RWPE2 (cell line): ENCODE measurements around the gene CDCA4.

ENCODE experiments used
- ATAC-seq: fragments of 200-7000 bp; cut with Tn5 transposase; 3 replicates; pipeline ENCODE4 v1.9.1; 2021; ENCODE audit warnings: low read depth
- DNase-seq: peaks from one replicate; pipeline ENCODE4 v3.0.0-alpha.2; 2020; ENCODE audit warnings: low spot score
- H3K27ac ChIP-seq: fragments of 450-650 bp; 2 replicates; pipeline ENCODE4 v1.5.1; 2017; ENCODE audit warnings: mild to moderate bottlenecking; ENCODE audit not compliant: poor library complexity, severe bottlenecking
- H3K27me3 ChIP-seq: fragments of 250-450 bp; sonication (Bioruptor Pico); 2 replicates; pipeline ENCODE4 v1.5.1; 2021; ENCODE audit warnings: mild to moderate bottlenecking, moderate library complexity; ENCODE audit not compliant: insufficient read depth, poor library complexity, severe bottlenecking
- H3K36me3 ChIP-seq: fragments of 250-450 bp; sonication (Bioruptor Pico); 2 replicates; pipeline ENCODE4 v1.5.1; 2020; ENCODE audit warnings: low read depth, mild to moderate bottlenecking, moderate library complexity
- H3K4me1 ChIP-seq: fragments of 250-450 bp; sonication (Bioruptor Pico); 2 replicates; pipeline ENCODE4 v1.5.1; 2021; ENCODE audit warnings: mild to moderate bottlenecking, moderate library complexity; ENCODE audit not compliant: insufficient read depth, poor library complexity, severe bottlenecking
- H3K4me3 ChIP-seq: fragments of 250-450 bp; sonication (Bioruptor Pico); 2 replicates; pipeline ENCODE4 v1.5.1; 2021; ENCODE audit warnings: mild to moderate bottlenecking, moderate library complexity; ENCODE audit not compliant: severe bottlenecking
- H3K9me3 ChIP-seq: fragments of 250-450 bp; sonication (Bioruptor Pico); 2 replicates; pipeline ENCODE4 v1.5.1; 2021; ENCODE audit warnings: mild to moderate bottlenecking, moderate library complexity; ENCODE audit not compliant: severe bottlenecking
- TF ChIP-seq, protein P1 (sequence below): fragments of 450-650 bp; IDR thresholded peaks from one replicate; pipeline ENCODE4 v1.5.1; 2017; ENCODE audit warnings: mild to moderate bottlenecking, moderate library complexity; ENCODE audit not compliant: poor library complexity, severe bottlenecking

Gene CDCA4

DNA sequence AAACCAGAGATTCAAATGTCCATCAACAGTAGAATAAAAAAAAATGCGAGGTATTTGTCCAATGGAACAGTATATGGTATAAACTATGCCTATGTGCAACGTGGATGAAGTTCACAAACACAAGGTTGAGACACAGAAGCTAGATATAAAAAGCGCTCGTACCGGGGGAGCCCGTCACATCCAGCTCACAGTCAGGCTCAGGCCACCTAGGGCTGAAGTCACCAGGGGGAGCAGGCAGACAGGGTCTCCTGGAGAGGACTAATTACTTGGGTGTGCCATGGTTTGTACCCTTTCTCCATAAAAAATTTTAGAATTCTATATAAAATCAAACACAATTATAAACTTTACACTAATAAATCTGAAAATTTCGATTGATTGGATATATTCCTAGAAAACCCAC, 56.3 kb downstream of the CDCA4 start:
- DNase-seq (no peak), ATAC-seq (no peak)
- H3K36me3 ChIP-seq = peaks cover 57% of the 10 kb centered on the region
- H3K27ac ChIP-seq = no peak overlapping the region
- no peak overlapping the region for H3K4me3 ChIP-seq
- peaks cover 8% of the 10 kb centered on the region for H3K4me1 ChIP-seq
- no peaks in the 10 kb centered on the region for H3K9me3 ChIP-seq
- TF ChIP-seq, protein P1, sequence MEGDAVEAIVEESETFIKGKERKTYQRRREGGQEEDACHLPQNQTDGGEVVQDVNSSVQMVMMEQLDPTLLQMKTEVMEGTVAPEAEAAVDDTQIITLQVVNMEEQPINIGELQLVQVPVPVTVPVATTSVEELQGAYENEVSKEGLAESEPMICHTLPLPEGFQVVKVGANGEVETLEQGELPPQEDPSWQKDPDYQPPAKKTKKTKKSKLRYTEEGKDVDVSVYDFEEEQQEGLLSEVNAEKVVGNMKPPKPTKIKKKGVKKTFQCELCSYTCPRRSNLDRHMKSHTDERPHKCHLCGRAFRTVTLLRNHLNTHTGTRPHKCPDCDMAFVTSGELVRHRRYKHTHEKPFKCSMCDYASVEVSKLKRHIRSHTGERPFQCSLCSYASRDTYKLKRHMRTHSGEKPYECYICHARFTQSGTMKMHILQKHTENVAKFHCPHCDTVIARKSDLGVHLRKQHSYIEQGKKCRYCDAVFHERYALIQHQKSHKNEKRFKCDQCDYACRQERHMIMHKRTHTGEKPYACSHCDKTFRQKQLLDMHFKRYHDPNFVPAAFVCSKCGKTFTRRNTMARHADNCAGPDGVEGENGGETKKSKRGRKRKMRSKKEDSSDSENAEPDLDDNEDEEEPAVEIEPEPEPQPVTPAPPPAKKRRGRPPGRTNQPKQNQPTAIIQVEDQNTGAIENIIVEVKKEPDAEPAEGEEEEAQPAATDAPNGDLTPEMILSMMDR = no peak
- H3K27me3 ChIP-seq = no peaks in the 10 kb centered on the region
